ENCODE results near the gene MBD5.

DNA sequence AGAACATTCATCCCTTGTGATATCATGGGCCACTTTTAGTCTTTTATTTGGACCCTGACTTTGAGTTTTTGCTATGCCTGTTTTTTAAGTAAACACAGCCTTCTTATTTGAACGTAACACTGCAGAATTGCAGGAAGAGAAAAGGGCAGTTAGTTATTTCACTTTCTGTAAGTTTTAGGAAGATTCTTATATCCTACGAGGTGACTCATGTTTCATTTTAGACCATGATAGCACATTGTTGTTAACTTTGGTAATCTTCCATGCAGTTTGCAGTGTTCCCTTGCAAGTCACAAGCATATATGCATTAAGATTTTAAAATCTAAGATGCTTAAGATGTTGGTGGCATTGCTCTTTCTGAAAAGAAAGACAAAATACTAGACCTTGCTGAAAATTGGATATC is 495.1 kb downstream of the MBD5 start:
- TF ChIP-seq, protein P1, sequence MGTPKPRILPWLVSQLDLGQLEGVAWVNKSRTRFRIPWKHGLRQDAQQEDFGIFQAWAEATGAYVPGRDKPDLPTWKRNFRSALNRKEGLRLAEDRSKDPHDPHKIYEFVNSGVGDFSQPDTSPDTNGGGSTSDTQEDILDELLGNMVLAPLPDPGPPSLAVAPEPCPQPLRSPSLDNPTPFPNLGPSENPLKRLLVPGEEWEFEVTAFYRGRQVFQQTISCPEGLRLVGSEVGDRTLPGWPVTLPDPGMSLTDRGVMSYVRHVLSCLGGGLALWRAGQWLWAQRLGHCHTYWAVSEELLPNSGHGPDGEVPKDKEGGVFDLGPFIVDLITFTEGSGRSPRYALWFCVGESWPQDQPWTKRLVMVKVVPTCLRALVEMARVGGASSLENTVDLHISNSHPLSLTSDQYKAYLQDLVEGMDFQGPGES (IDR thresholded peaks at IDR 0.05; ENCODE audit: low read depth, low read length), result no peak
- TF ChIP-seq, protein P2, sequence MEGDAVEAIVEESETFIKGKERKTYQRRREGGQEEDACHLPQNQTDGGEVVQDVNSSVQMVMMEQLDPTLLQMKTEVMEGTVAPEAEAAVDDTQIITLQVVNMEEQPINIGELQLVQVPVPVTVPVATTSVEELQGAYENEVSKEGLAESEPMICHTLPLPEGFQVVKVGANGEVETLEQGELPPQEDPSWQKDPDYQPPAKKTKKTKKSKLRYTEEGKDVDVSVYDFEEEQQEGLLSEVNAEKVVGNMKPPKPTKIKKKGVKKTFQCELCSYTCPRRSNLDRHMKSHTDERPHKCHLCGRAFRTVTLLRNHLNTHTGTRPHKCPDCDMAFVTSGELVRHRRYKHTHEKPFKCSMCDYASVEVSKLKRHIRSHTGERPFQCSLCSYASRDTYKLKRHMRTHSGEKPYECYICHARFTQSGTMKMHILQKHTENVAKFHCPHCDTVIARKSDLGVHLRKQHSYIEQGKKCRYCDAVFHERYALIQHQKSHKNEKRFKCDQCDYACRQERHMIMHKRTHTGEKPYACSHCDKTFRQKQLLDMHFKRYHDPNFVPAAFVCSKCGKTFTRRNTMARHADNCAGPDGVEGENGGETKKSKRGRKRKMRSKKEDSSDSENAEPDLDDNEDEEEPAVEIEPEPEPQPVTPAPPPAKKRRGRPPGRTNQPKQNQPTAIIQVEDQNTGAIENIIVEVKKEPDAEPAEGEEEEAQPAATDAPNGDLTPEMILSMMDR (IDR thresholded peaks at IDR 0.05), result no peak
- TF ChIP-seq POLR2AphosphoS5 (IDR thresholded peaks at IDR 0.05; ENCODE audit: low read depth, low read length) (no peak), CHD2 (IDR thresholded peaks at IDR 0.05; ENCODE audit: low read length, partially characterized antibody) (no peak), GABPA (IDR thresholded peaks at IDR 0.05; ENCODE audit: low read depth) (no peak), EP300 (IDR thresholded peaks at IDR 0.05; ENCODE audit: borderline replicate concordance in 1 of 2, low read depth in 1 of 2, low read length in 1 of 2) (no peak)
- TF ChIP-seq, protein P3, sequence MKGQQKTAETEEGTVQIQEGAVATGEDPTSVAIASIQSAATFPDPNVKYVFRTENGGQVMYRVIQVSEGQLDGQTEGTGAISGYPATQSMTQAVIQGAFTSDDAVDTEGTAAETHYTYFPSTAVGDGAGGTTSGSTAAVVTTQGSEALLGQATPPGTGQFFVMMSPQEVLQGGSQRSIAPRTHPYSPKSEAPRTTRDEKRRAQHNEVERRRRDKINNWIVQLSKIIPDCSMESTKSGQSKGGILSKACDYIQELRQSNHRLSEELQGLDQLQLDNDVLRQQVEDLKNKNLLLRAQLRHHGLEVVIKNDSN (IDR thresholded peaks at IDR 0.05; ENCODE audit: borderline replicate concordance, low read depth), result no peak

Data from SK-N-SH (cell line).